D721Med (cell line): ENCODE measurements around the gene KLHL6.

Experiments
- DNase-seq: peaks from one replicate; pipeline ENCODE4 v3.0.0; 2011; ENCODE audit warnings: low spot score; ENCODE audit not compliant: insufficient read length
- FAIRE-seq: peaks from 2 replicates; lab custom pipeline; 2011; peaks lifted over from hg19 to GRCh38; lab: Jason Lieb, UNC
- CTCF ChIP-seq: IDR thresholded peaks from 2 replicates; pipeline ENCODE4 v1.5.1; 2012; ENCODE audit warnings: mild to moderate bottlenecking, control low read depth; ENCODE audit not compliant: insufficient read depth; ENCODE audit errors: missing control alignments

The KLHL6 gene

DNA sequence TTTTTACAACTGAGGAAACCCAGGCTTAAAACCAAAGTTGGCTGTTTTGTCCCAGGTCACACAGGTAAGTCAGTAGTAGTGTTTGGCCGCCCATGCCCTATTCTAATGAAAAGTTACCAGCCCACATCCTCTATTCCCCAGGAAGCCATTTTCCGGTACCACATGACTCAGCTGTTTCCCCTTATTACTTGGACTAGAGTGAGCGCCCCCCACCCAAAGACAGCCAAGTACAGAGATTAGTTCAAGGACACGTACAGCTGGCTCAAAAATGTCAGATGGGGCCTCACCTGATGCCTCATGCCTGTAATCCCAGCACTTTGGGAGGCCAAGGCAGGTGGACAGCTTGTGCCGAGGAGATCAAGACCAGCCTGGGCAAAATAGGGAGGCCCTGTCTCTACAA is 8.5 kb upstream of the KLHL6 start:
- FAIRE-seq (no peak), DNase-seq (no peak)
- TF ChIP-seq CTCF, result no peak

DNA sequence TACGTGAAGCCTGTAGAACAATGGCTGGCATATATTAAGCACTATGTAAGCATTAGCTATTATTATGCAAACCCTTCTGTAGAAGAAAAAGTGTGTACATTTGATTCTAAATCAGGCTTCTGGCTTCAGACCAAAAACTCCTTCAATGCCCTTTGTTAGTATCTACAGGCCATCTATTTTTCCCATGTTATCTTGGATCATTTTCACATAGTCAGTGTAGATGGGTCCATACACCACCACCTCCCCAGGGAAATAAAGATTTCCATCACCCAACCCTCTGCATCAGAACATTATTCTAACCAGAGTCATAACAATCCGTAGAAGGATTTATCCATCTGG is 8.0 kb upstream of the KLHL6 start:
- DNase-seq (no peak), FAIRE-seq (no peak)
- TF ChIP-seq CTCF, result no peak

DNA sequence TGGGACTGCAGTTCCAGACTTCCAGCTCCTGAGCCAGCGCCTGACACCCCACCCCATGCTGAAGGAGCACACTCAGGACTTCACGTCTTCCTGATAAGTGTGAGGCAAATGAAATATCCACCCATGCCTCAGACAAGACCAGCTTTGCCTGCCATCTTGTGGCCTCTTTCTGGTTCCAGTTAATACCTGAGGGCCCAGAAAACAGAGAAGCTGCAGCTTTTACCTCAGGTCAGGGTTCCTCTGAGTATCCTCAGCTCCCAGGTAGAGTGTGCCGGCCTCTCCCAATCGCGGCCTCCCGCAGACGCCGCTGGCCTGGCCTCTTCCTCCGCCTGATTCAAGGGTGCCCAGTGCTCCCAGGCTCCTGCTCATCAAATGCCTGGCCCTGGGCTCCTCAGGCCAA is 5.1 kb upstream of the KLHL6 start:
- TF ChIP-seq CTCF, result no peak
- DNase-seq, result no peak
- no peak for FAIRE-seq

GRCh38 chr3:183558495-183558894 is 3.0 kb upstream of the KLHL6 start:
- TF ChIP-seq CTCF, result no peak
- no peak for FAIRE-seq

GRCh38 chr3:183556722-183557121 is 1.2 kb upstream of the KLHL6 start:
- TF ChIP-seq CTCF, result no peak
- no peak for FAIRE-seq
- no peak for DNase-seq

More at GRCh38 chr3:183558495-183558894, 3.0 kb upstream of the KLHL6 start:
- no peak for DNase-seq

DNA sequence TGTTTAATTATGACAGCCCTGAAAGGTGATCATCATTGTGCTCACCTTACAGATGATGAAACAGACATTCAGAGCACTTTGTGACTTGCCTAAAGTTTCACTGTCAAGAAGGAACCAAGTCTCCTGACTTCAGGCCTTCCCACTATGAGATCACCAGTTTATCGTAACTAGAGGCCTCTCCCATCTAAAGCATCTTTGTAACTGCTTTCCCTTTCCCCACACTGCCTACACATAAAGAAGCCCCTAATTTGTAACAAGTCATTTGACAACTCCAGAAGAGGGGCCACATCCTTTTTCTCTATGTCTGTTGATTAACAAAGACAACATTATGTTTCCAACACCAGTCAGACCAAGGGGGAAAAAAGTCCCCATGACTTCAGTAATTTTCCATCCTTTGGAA is 1.1 kb downstream of the KLHL6 start:
- FAIRE-seq (no peak), DNase-seq (no peak)
- TF ChIP-seq CTCF, result no peak

GRCh38 chr3:183553334-183554026 is 2.0 kb downstream of the KLHL6 start:
- no peak for DNase-seq
- no peak for TF ChIP-seq CTCF
- FAIRE-seq, result no peak
